ENCODE measurements around the gene SERPIND1.

Gene SERPIND1

GRCh38 chr22:20738394-20739089 is 35.4 kb upstream of the SERPIND1 start:
- Histone ChIP-seq H3K36me3 (ENCODE audit: insufficient read depth, low read length) (0 out of 2 replicates have a peak, but pooled peaks cover 10% of the 10 kb centered on the region), H3K4me3 (ENCODE audit: low read depth, low read length) (no peak overlapping the region), H3K79me2 (ENCODE audit: control insufficient read depth, insufficient read depth, low read length, unreplicated experiment) (no peaks in the 10 kb centered on the region), H3K27ac (ENCODE audit: low read depth, low read length) (no peak overlapping the region), H3K27me3 (ENCODE audit: insufficient read depth, low read length) (no peaks in the 10 kb centered on the region), H3K4me1 (ENCODE audit: control insufficient read depth, insufficient read depth, low read length, unreplicated experiment) (no peaks in the 10 kb centered on the region), H2AFZ (ENCODE audit: low read length, unreplicated experiment) (no peak overlapping the region)

GRCh38 chr22:20740222-20740951 is 33.5 kb upstream of the SERPIND1 start:
- Histone ChIP-seq H3K27me3 (ENCODE audit: insufficient read depth, low read length) (no peaks in the 10 kb centered on the region), H3K79me2 (ENCODE audit: control insufficient read depth, insufficient read depth, low read length, unreplicated experiment) (no peaks in the 10 kb centered on the region), H3K27ac (ENCODE audit: low read depth, low read length) (no peak overlapping the region), H3K4me3 (ENCODE audit: low read depth, low read length) (no peak overlapping the region), H3K4me1 (ENCODE audit: control insufficient read depth, insufficient read depth, low read length, unreplicated experiment) (no peaks in the 10 kb centered on the region), H3K36me3 (ENCODE audit: insufficient read depth, low read length) (0 out of 2 replicates have a peak, but pooled peaks cover 10% of the 10 kb centered on the region), H2AFZ (ENCODE audit: low read length, unreplicated experiment) (no peak overlapping the region)

GRCh38 chr22:20741008-20741633 is 32.8 kb upstream of the SERPIND1 start:
- Histone ChIP-seq H2AFZ (ENCODE audit: low read length, unreplicated experiment) (no peak overlapping the region), H3K36me3 (ENCODE audit: insufficient read depth, low read length) (0 out of 2 replicates have a peak, but pooled peaks cover 10% of the 10 kb centered on the region), H3K27ac (ENCODE audit: low read depth, low read length) (no peak overlapping the region), H3K27me3 (ENCODE audit: insufficient read depth, low read length) (no peaks in the 10 kb centered on the region), H3K4me3 (ENCODE audit: low read depth, low read length) (no peak overlapping the region), H3K4me1 (ENCODE audit: control insufficient read depth, insufficient read depth, low read length, unreplicated experiment) (no peaks in the 10 kb centered on the region), H3K79me2 (ENCODE audit: control insufficient read depth, insufficient read depth, low read length, unreplicated experiment) (no peaks in the 10 kb centered on the region)

GRCh38 chr22:20741634-20742581 is 32.0 kb upstream of the SERPIND1 start:
- no peaks in the 10 kb centered on the region for H3K79me2 ChIP-seq (ENCODE audit: control insufficient read depth, insufficient read depth, low read length, unreplicated experiment)
- H3K36me3 ChIP-seq (ENCODE audit: insufficient read depth, low read length): 0 out of 2 replicates have a peak, but pooled peaks cover 10% of the 10 kb centered on the region
- no peak overlapping the region for H3K27ac ChIP-seq (ENCODE audit: low read depth, low read length)
- no peak overlapping the region for H2AFZ ChIP-seq (ENCODE audit: low read length, unreplicated experiment)
- H3K4me3 ChIP-seq (ENCODE audit: low read depth, low read length): no peak overlapping the region
- no peaks in the 10 kb centered on the region for H3K27me3 ChIP-seq (ENCODE audit: insufficient read depth, low read length)
- no peaks in the 10 kb centered on the region for H3K4me1 ChIP-seq (ENCODE audit: control insufficient read depth, insufficient read depth, low read length, unreplicated experiment)

GRCh38 chr22:20742764-20743163 is 31.1 kb upstream of the SERPIND1 start:
- no peak overlapping the region for H3K27ac ChIP-seq (ENCODE audit: low read depth, low read length)
- H3K4me1 ChIP-seq (ENCODE audit: control insufficient read depth, insufficient read depth, low read length, unreplicated experiment): no peaks in the 10 kb centered on the region
- H3K27me3 ChIP-seq (ENCODE audit: insufficient read depth, low read length): no peaks in the 10 kb centered on the region
- H3K79me2 ChIP-seq (ENCODE audit: control insufficient read depth, insufficient read depth, low read length, unreplicated experiment): no peaks in the 10 kb centered on the region
- no peak overlapping the region for H2AFZ ChIP-seq (ENCODE audit: low read length, unreplicated experiment)
- H3K36me3 ChIP-seq (ENCODE audit: insufficient read depth, low read length): 0 out of 2 replicates have a peak, but pooled peaks cover 10% of the 10 kb centered on the region
- H3K4me3 ChIP-seq (ENCODE audit: low read depth, low read length): no peak overlapping the region

- Histone ChIP-seq H3K79me2 (ENCODE audit: control insufficient read depth, insufficient read depth, low read length, unreplicated experiment) (no peaks in the 10 kb centered on the region), H3K27ac (ENCODE audit: low read depth, low read length) (no peak overlapping the region), H3K4me3 (ENCODE audit: low read depth, low read length) (no peak overlapping the region), H3K27me3 (ENCODE audit: insufficient read depth, low read length) (no peaks in the 10 kb centered on the region), H3K36me3 (ENCODE audit: insufficient read depth, low read length) (0 out of 2 replicates have a peak, but pooled peaks cover 10% of the 10 kb centered on the region), H3K4me1 (ENCODE audit: control insufficient read depth, insufficient read depth, low read length, unreplicated experiment) (no peaks in the 10 kb centered on the region), H2AFZ (ENCODE audit: low read length, unreplicated experiment) (no peak overlapping the region)
Observed at GRCh38 chr22:20744456-20744855, 29.5 kb upstream of the SERPIND1 start.

GRCh38 chr22:20745119-20745518 is 28.8 kb upstream of the SERPIND1 start:
- Histone ChIP-seq H3K4me1 (ENCODE audit: control insufficient read depth, insufficient read depth, low read length, unreplicated experiment) (peaks cover under 1% of the 10 kb centered on the region), H3K27ac (ENCODE audit: low read depth, low read length) (no peak overlapping the region), H2AFZ (ENCODE audit: low read length, unreplicated experiment) (no peak overlapping the region), H3K27me3 (ENCODE audit: insufficient read depth, low read length) (no peaks in the 10 kb centered on the region), H3K79me2 (ENCODE audit: control insufficient read depth, insufficient read depth, low read length, unreplicated experiment) (no peaks in the 10 kb centered on the region), H3K4me3 (ENCODE audit: low read depth, low read length) (no peak overlapping the region), H3K36me3 (ENCODE audit: insufficient read depth, low read length) (0 out of 2 replicates have a peak, but pooled peaks cover 10% of the 10 kb centered on the region)

GRCh38 chr22:20746431-20747189 is 27.3 kb upstream of the SERPIND1 start:
- Histone ChIP-seq H3K27me3 (ENCODE audit: insufficient read depth, low read length) (no peaks in the 10 kb centered on the region), H3K4me1 (ENCODE audit: control insufficient read depth, insufficient read depth, low read length, unreplicated experiment) (peaks cover 14% of the 10 kb centered on the region), H3K4me3 (ENCODE audit: low read depth, low read length) (no peak overlapping the region), H3K36me3 (ENCODE audit: insufficient read depth, low read length) (no peaks in the 10 kb centered on the region), H3K27ac (ENCODE audit: low read depth, low read length) (no peak overlapping the region), H2AFZ (ENCODE audit: low read length, unreplicated experiment) (no peak overlapping the region), H3K79me2 (ENCODE audit: control insufficient read depth, insufficient read depth, low read length, unreplicated experiment) (no peaks in the 10 kb centered on the region)

GRCh38 chr22:20747223-20747622 is 26.7 kb upstream of the SERPIND1 start:
- Histone ChIP-seq H3K4me3 (ENCODE audit: low read depth, low read length) (no peak overlapping the region), H3K4me1 (ENCODE audit: control insufficient read depth, insufficient read depth, low read length, unreplicated experiment) (peaks cover 14% of the 10 kb centered on the region), H3K36me3 (ENCODE audit: insufficient read depth, low read length) (no peaks in the 10 kb centered on the region)

More at GRCh38 chr22:20747223-20747622, 26.7 kb upstream of the SERPIND1 start:
- Histone ChIP-seq H3K27me3 (ENCODE audit: insufficient read depth, low read length) (no peaks in the 10 kb centered on the region), H3K27ac (ENCODE audit: low read depth, low read length) (no peak overlapping the region), H3K79me2 (ENCODE audit: control insufficient read depth, insufficient read depth, low read length, unreplicated experiment) (no peaks in the 10 kb centered on the region), H2AFZ (ENCODE audit: low read length, unreplicated experiment) (no peak overlapping the region)
